AG09319 (cell line): ENCODE results near the gene RBKS.
"Not testable (repeated sequence)": the region's sequence is repeated elsewhere in the genome, so short reads cannot be mapped to it uniquely, and the experiment has no call there.

ENCODE experiments used
- DNase-seq: peaks from one replicate; pipeline ENCODE4 v3.0.0-alpha.2; 2010; ENCODE audit warnings: low read depth; ENCODE audit errors: extremely low read depth
- TF ChIP-seq, protein P1 (sequence below): IDR thresholded peaks from 2 replicates; pipeline ENCODE4 v1.5.1; 2011; ENCODE audit warnings: low read depth, mild to moderate bottlenecking, inconsistent platforms, low read length, moderate library complexity

The RBKS gene

DNA sequence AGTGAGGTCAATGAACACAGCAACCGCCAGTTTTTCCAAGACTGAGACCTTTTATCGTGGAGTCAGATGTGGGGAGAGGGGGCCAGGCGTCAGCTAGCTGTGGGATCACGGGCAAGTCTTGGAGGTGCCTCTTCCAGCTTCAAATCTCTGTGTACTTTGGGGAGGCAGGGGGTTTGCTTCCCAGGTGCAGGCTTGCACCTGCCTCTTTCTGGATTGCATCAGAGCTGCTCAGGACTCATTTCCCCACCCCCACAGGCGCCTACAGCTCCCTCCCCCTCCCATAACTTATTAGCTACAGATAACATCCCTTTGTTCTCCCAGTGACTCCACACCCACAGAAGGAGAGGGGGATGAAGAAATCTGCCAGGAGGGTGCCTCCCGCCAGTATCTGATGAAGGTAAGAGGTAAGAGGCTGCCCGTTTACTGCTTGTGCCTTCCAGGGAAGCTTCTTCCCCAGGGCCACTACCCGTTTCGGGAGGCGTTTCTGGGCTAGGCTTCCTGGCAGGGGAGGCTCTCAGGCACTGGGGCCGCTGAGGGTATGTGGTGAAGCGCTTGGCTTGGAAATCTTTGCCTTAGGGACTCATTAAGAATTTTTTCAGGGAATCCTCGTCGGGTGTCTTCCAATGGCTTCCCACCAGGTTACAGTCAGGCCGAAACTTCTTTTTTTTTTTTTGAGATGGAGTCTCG, 137.5 kb downstream of the RBKS start:
- TF ChIP-seq, protein P1, sequence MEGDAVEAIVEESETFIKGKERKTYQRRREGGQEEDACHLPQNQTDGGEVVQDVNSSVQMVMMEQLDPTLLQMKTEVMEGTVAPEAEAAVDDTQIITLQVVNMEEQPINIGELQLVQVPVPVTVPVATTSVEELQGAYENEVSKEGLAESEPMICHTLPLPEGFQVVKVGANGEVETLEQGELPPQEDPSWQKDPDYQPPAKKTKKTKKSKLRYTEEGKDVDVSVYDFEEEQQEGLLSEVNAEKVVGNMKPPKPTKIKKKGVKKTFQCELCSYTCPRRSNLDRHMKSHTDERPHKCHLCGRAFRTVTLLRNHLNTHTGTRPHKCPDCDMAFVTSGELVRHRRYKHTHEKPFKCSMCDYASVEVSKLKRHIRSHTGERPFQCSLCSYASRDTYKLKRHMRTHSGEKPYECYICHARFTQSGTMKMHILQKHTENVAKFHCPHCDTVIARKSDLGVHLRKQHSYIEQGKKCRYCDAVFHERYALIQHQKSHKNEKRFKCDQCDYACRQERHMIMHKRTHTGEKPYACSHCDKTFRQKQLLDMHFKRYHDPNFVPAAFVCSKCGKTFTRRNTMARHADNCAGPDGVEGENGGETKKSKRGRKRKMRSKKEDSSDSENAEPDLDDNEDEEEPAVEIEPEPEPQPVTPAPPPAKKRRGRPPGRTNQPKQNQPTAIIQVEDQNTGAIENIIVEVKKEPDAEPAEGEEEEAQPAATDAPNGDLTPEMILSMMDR = no peak
- DNase-seq = no peak

DNA sequence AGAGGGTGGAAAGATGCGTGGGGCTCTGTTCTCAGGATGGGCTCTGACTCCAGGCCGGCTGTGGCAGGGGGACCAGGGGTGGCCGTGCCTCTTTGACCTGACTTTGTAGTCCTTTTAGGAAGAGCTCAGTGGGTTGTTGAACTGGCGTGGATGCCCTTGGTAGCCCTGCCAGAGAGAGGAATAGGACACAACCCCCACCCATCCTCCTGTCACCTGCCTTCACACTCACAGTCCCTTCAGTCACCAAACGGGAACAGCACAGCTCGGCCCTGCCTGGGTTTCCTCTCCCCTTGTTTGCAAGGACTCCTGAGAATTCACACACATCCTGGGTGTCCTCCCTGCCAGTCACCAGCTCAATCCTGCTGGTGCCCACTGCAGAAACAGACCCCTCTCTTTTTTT, 138.8 kb downstream of the RBKS start:
- TF ChIP-seq, protein P1 = no peak
- no peak for DNase-seq

DNA sequence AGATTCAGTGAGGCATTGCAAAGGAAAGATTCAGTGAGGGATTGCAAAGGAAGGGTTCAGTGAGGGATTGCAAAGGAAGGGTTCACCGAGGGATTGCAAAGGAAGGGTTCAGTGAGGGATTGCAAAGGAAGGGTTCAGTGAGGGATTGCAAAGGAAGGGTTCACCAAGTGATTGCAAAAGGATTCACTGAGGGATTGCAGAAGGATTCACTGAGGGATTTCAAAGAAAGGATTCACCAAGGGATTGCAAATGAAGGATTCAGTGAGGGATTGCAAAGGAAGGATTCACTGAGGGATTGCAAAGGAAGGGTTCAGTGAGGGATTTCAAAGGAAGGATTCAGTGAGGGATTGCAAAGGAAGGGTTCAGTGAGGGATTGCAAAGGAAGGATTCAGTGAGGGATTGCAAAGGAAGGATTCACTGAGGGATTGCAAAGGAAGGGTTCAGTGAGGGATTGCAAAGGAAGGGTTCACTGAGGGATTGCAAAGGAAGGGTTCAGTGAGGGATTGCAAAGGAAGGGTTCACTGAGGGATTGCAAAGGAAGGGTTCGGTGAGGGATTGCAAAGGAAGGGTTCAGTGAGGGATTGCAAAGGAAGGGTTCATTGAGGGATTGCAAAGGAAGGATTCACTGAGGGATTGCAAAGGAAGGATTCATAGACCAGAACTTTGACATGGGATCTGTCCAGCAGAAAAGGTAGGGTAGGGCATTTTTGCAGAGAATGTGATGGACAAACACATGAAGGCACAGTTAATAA, 141.2 kb downstream of the RBKS start:
- not testable (repeated sequence) for DNase-seq

DNA sequence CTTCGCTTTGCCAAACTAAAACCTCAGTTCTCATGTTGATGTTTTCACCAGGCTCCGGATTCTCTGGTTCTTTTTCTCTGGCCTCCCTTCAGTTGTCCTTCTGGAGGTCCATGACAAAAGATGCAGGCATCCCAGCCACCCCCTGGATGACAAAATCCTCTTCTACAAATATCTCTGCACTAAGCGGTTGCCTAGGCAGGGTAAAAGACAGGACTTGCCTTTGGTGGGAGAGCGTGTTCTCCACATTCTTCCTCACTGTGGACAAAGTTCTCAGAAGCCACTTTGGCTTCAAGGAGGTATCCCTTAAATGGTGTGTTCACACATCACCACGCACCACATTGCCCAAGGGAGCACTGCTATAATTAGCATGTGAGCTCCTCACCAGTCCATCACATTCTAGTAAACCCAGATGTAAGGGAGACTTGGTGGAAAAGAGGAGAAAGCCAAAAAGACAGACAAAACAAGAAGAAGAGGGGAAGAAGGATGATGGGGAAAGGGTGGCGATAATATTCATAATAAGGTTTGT, 142.3 kb downstream of the RBKS start:
- TF ChIP-seq, protein P1 = no peak
- DNase-seq = no peak

DNA sequence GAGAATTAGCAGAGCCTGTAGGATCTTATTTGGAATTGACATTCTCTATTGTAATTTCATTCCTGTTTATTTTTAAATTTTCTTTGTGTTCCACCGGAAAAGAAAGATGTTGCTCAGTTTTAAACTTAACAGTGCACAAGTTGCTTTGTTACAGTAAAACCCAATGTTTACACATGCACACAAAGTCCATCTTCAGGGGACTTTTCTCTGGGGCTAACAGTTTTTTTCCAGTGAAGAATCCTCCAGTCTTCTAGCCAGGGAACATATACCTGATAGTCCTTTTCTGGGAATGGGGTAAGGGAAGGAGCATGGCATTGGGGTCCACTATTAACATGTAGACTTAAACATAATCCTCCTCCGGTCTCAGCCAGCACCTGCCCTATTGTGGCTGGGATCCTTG, 143.9 kb downstream of the RBKS start:
- TF ChIP-seq, protein P1 = no peak
- no peak for DNase-seq

DNA sequence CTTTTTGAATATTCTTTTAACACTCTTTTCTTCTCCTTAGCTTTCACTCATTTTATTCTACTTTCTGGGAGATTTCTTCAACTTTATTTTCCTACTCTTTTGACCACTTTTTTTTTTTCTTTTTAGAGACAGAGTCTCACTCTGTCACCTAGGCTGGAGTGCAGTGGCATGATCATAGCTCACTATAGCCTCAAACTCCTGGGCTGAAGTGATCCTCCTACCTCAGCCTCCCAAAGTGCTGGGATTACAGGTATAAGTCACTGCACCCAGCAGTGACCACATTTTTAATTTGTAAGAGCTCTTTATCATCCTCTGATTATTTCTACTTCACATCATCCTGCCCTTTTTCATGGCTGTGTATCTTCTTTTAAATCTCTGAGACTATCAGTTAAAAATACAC, 144.7 kb downstream of the RBKS start:
- DNase-seq = not testable (repeated sequence)

DNA sequence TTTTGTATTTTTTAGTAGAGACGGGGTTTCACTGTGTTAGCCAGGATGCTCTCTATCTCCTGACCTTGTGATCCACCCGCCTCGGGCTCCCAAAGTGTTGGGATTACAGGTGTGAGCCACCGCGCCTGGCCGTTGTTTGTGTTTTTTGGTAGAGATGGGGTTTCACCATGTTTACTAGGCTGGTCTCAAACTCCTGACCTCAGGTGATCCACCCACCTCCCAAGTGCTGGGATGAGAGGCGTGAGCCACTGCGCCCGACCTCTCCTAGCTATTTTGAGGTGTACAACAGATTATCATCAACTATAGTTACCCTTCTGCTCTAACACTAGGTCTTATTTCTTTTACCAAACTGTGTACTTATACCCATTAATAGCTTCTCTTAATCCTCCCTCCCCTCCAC, 147.6 kb downstream of the RBKS start:
- TF ChIP-seq, protein P1 = no peak

DNA sequence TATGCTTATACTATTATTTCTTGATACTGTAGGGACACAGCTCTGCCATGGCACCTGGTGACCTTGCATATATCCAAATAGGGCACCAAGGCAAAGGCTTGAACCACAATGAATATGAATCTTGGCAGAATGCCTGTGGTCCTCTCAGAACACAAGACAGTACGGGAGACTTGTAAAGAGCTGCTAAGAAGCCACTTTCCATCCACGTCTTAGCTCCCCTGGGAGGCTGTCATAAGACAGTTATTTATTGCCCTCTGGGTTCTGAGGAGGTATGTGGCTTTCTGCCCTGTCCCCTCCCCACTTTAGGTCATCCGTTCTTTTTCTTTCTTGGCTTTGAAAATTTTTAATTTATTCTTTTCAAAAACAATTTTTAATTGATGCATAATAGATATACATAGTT, 148.5 kb downstream of the RBKS start:
- TF ChIP-seq, protein P1 = no peak

More for the DNA sequence above, 147.6 kb downstream of the RBKS start:
- DNase-seq = no peak

More for the DNA sequence above, 148.5 kb downstream of the RBKS start:
- DNase-seq = no peak
